Left forelimb (tissue), 1 donor: ENCODE data around the gene LBR.
"Not testable (repeated sequence)": the region's sequence is repeated elsewhere in the genome, so short reads cannot be mapped to it uniquely, and the experiment has no call there.

ENCODE experiments used
- DNase-seq: peaks from one replicate; pipeline ENCODE4 v3.0.0-alpha.2; 2018; ENCODE audit warnings: low spot score

LBR gene

GRCh38 chr1:225427235-225428067, at the start of gene LBR:
TSS of gene LBR (minus strand) at chr1:225428038. CDS start at chr1:225424075, 3,963 bp downstream.
- peak; percentile 81 for DNase-seq

DNA sequence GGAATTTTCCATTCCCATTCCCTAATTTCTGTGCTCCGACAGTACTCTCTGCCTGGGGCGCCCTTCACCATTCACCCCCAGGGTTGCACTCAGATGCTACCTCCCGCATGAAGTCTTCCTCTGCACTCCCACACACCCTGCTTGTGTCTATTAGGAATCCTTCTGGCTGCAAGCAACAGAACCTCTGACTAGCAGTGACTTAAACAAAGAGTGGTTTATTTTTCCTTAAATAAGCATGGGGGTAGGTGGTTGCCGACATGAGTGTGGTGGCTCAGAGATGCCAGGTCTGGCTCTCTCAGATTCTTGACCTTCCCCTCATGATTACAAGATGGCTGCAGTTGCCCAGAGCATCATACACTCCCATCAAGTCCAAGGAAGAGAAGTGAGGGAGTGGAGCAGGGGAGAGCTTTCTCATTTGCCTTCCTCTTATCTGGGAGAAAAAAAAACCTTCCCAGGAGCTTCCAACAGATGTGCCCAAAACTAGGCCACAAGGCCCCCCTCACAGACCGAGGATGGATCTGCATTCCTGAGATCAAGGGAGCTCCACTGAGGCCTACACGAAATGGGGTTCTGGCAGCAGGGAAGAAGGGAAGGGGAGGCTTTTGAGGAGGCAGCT, 49.6 kb upstream of the LBR start:
- DNase-seq, result no peak

- no peak for DNase-seq
These were observed 48.7 kb upstream of the LBR start for GRCh38 chr1:225476538-225476988.

- no peak for DNase-seq
These were observed 48.3 kb upstream of the LBR start for GRCh38 chr1:225476100-225476511.

- peak; percentile 91 for DNase-seq
These were observed 47.4 kb upstream of the LBR start for GRCh38 chr1:225474986-225475820.

DNA sequence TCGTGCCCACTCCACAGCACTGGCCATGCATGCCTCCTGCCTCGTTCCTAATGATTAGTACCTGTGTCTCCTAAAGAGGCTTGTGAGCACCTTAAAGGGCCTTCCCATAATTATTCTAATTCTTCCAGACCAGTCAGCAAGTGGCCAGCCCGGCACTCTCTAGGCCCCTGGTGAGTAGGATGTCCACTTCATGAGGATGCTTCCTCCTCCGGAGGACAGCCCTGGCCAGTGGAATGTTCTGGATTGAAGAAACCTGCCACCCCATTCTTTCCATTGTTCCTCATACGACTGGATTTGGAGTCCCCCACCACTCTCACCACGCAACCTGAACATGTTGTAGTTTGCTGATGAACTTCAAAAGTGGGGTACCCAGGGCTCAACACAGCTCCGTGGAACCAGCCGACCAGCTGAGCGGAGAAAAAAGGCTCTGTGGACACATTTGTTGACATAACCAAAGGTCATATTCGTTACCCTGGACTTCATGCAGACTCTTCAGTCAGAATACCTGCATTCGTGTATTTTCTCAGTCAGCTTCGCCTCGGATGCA, 46.7 kb upstream of the LBR start:
- DNase-seq, result no peak

DNA sequence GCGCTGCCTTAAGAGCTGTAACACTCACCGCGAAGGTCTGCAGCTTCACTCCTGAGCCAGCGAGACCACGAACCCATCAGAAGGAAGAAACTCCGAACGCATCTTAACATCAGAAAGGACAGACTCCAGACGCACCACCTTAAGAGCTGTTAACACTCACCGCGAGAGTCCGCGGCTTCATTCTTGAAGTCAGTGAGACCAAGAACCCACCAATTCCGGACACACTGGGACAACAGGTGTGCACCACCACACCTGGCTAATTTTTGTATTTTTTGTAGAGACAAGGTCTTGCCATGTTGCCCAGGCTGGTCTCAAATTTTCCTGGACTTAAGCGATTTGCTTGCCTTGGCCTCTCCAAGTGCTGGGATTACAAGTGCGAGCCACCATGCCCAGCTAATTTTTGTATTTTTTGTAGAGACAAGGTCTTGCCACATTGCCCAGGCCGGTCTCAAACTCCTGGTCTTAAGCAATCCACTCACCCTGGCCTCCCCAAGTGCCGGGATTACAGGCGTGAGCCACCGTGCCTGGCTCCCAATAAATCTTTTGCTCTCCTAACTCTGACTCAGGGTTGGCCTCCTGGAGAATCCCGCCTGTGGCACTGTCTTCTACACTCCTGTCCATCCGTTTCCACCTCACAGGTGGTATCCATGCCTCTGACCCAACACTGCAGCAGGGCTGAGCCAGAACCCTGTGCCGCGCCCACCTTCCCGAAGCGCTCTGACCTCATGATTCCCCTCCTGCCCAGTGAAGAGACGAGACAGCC, 46.0 kb upstream of the LBR start:
- DNase-seq, result not testable (repeated sequence)

- DNase-seq, result not testable (repeated sequence)
These were observed 45.4 kb upstream of the LBR start for GRCh38 chr1:225473266-225473665.

GRCh38 chr1:225471453-225472301, 43.8 kb upstream of the LBR start:
- DNase-seq, result no peak

GRCh38 chr1:225471109-225471452, 43.2 kb upstream of the LBR start:
- no peak for DNase-seq

DNA sequence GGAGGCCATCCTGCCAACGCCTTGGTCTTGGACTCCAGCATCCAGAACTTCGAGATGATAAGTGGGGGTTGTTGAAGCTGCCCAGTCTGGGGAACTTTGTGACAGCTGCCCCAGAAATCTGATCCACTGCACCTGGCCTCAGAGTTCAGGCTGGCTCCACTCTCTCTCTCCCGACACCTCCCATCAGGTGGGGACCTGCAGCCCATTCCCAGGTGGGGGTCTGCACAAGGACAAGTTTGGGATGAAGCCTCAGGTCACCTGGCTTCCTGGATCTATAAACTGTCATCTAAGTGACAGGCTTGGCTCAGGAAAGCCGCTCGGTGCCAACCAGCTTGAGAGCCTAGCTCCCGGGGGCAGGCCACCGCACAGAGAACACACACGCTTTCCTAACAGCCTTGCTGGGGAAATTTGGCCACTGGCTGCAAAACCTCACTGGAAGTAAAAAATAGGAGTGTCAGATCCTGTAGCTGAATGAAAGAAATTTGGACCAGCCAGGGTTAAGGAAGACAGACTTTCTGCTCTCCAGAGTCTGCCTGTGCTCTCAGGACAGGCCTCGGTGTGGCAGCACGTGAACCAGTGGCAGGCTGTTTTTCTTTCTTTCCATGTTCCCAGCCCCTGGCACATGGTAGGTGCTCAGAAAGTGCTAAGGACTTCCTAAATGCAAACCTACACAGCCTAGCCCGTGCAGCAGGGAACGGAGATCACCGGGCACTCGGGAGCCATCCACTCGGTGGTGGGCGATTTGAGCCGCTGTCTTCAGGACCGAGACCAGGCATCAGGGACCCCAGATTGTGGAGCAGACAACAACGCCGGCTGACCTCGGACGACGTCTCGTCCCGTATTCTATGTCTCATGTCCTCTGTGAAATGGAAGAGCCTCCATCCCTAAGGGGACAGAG, 42.6 kb upstream of the LBR start:
- peak; percentile 53 for DNase-seq

GRCh38 chr1:225469051-225469450, 41.2 kb upstream of the LBR start:
- peak; percentile 41 for DNase-seq

DNA sequence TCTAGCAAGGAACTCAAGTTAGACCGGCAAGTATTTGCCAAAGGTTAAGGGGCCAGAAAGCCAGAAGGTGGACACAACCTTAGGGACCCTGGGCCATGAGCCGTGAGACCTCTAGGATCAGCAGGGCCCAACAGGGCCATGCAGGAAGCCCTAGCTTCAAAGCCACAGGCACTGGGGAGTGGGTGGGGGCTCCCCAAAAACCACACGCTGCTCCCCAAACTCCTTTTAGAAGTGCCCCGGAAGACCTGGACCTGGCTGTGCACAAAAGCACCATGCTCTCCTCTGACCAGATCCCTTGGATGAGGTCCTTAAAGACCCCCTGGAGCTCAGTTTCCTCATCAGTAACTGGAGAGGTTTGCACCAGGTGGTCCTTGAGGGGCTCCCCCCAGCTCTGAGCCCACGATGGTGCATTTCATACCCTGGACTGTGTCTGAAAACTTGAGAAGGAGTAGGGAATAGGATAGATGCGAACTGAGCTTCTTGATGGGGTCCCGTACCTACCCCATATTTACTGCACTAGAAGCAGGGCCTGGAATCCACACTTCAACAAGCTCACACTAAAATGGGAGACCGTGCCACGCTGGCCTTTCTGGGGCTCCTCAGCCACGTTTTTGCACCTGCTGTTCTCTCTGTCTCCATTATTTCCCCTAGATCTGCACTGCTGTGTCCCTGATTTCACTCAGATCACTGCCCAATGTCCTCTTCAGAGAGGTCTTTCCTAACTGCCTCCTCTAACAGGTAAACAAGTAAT, 40.6 kb upstream of the LBR start:
- DNase-seq, result no peak

GRCh38 chr1:225467193-225468020, 39.6 kb upstream of the LBR start:
- no peak for DNase-seq

GRCh38 chr1:225466848-225467192, 39.0 kb upstream of the LBR start:
- DNase-seq, result no peak

DNA sequence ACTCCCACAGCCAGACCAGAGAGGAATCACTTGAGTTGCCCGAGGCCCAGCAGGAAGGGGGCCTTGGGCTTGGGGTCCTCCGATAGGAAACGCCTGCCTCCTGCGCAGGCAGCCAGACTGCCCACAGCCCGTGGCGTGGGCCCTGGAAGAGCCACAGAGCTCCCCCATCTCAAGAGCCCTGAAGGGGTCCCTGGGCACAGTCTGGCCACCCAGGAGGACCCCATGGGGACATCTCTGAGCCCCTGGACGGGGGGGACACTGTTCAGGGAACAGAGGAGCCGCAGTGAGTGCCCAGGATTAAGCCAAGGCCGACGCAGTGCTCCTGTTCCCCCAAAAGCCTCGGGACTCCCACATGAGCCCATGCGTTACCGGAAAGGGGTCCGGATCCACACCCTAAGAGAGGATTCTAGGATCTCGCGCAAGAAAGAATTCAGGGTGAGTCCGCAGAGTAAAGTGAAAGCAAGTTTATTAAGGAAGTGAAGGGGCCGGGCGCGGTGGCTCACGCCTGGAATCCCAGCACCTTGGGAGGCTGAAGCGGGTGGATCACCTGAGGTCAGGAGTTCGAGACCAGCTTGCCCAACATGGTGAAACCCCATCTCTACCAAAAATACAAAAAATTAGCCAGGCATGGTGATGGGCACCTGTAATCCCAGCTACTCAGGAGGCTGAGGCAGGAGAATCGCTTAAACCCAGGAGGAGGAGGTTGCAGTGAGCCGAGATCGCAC, 38.1 kb upstream of the LBR start:
- no peak for DNase-seq
